ENCODE results near the gene ZMYND8. TPM values are rescaled to one million over a fixed set of nuclear protein-coding genes. Genes with fewer than 3 reads are reported as not detected.
A peak's percentile ranks its signal among the peaks of the same experiment; 100 is the strongest.

ZMYND8 gene
- total and polyA plus RNA-seq, 10 of the 15 experiments (the other 5 are each of a cell fraction or from before 2014, with no cell fraction given): 12.9 to 54.8 (median 23.1) TPM

DNA sequence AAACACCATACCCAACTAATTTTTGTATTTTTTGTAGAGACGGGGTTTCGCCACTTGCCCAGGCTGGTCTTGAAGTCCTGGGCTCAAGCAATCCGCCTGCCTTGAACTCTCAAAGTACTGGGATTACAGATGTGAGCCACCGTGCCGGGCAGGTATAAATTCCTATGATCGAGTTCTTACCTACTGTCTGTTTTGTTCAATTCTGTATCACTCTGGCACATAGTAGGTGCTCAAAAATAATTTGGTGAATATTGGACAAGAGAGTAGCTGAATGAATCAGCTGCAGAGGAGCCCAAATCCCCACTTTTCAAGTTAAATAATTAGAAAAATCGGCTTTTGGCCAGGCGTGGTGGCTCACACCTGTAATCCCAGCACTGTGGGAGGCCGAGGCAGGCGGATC lies 13.7 kb upstream of the ZMYND8 start:
- SMC1A ChIA-PET (ENCODE audit: uncharacterized antibody, unreplicated experiment): interaction anchor here (1.9 kb wide), 1 partner anchor 95 kb away, joined by 4 read pairs; no protein-coding TSS in a partner anchor
- H3K36me3 ChIP-seq (ENCODE audit: control insufficient read depth in 2 of 2, insufficient read depth in 2 of 2, low read length in 1 of 2): no peaks in the 10 kb centered on the region
- intact Hi-C loops (cut with micrococcal nuclease; ENCODE audit: unreplicated experiment): no loop called here
- POLR2A ChIA-PET: no interaction called here
- FAIRE-seq: no peak
- in situ Hi-C loops (cut with MboI): no loop called here
- H3K27me3 ChIP-seq (replicated peaks in 1 of 2; ENCODE audit: control insufficient read depth in 2 of 2, insufficient read depth in 2 of 2, low read length in 1 of 2): no peaks in the 10 kb centered on the region
- H3K4me3 ChIP-seq: no peak overlapping the region
- TF ChIP-seq, protein P1, sequence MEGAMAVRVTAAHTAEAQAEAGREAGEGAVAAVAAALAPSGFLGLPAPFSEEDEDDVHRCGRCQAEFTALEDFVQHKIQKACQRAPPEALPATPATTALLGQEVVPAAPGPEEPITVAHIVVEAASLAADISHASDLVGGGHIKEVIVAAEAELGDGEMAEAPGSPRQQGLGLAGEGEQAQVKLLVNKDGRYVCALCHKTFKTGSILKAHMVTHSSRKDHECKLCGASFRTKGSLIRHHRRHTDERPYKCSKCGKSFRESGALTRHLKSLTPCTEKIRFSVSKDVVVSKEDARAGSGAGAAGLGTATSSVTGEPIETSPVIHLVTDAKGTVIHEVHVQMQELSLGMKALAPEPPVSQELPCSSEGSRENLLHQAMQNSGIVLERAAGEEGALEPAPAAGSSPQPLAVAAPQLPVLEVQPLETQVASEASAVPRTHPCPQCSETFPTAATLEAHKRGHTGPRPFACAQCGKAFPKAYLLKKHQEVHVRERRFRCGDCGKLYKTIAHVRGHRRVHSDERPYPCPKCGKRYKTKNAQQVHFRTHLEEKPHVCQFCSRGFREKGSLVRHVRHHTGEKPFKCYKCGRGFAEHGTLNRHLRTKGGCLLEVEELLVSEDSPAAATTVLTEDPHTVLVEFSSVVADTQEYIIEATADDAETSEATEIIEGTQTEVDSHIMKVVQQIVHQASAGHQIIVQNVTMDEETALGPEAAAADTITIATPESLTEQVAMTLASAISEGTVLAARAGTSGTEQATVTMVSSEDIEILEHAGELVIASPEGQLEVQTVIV (IDR thresholded peaks at IDR 0.05; ENCODE audit: borderline replicate concordance, partially characterized antibody): no peak
- 0 out of 2 replicates have a peak, but pooled peaks have one; percentile 16 for TF ChIP-seq NFXL1 (IDR thresholded peaks at IDR 0.05; ENCODE audit: borderline replicate concordance)
- no peak for ATAC-seq
- H3K9ac ChIP-seq (ENCODE audit: control insufficient read depth, insufficient read depth, low read length): no peak overlapping the region
- BruUV-seq (replicated peaks): no TSS peak
- H2AFZ ChIP-seq (ENCODE audit: control insufficient read depth, low read depth, low read length): no peak overlapping the region
- RAD21 ChIA-PET (ENCODE audit: unreplicated experiment): interaction anchor here (1.1 kb wide), 1 partner anchor 20 kb away, joined by 3 read pairs; no protein-coding TSS in a partner anchor
- CTCF ChIA-PET: interaction anchor here (0.6 to 2.1 kb wide), 5 partner anchors 13 to 98 kb away, joined by 3 to 7 read pairs (median 3); no protein-coding TSS in a partner anchor
- no peak for DNase-seq (ENCODE audit: low read depth, low spot score)
- H3K4me1 ChIP-seq (ENCODE audit: control insufficient read depth, insufficient read depth, low read length): no peaks in the 10 kb centered on the region
- no peaks in the 10 kb centered on the region for H4K20me1 ChIP-seq (ENCODE audit: control insufficient read depth, insufficient read depth)
- H3K9me3 ChIP-seq (replicated peaks; ENCODE audit: control insufficient read depth, insufficient read depth, low read length): no peaks in the 10 kb centered on the region
- 91% methylated on average over 10 of the region's 10 CpGs for WGBS (ENCODE audit: insufficient coverage, insufficient replicate concordance, low lambda C conversion rate, missing lambda C conversion rate)
- H3K27ac ChIP-seq (ENCODE audit: control insufficient read depth, insufficient read depth): no peak overlapping the region
- no peak overlapping the region for H3K4me2 ChIP-seq (ENCODE audit: control insufficient read depth, insufficient read depth)
- H3K79me2 ChIP-seq (ENCODE audit: control insufficient read depth, insufficient read depth, low read length): no peaks in the 10 kb centered on the region

DNA sequence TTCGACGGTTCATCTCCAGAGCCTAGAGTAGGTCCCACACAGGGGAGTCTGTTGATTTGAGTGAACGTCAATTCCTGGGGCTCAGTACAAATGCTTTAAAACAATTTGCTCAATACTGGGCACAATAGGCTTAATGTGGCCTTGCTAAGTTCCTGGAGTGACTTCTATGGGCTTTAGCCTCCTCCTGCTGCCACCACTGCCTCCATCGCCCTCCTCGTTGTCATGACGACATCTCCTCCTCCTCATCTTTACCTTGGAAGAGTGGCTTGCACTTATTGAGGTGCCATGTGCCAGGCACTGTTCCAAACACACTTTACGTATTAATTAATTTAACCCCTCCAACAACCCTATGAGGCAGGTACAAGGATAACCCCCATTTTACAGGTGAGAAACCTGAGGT lies 11.8 kb upstream of the ZMYND8 start:
- BruUV-seq (replicated peaks): no TSS peak
- RAD21 ChIA-PET (ENCODE audit: unreplicated experiment): interaction anchor here (1.0 kb wide), 1 partner anchor 8 kb away, joined by 3 read pairs; no protein-coding TSS in a partner anchor

More for the DNA sequence above, 11.8 kb upstream of the ZMYND8 start:
- DNase-seq (ENCODE audit: low read depth, low spot score) (no peak), ATAC-seq (no peak), FAIRE-seq (no peak)
- TF ChIP-seq ETV6 (conservative IDR thresholded peaks at IDR 0.05 in 1 of 2, IDR thresholded peaks at IDR 0.05 in 1 of 2; ENCODE audit: borderline replicate concordance in 1 of 2, low read depth in 1 of 2): 0 out of 4 replicates have a peak, but pooled peaks of 1 of the 2 experiments have one; percentile 15
- TF ChIP-seq KLF5 (IDR thresholded peaks at IDR 0.05; ENCODE audit: partially characterized antibody): no peak
- no peak for TF ChIP-seq POLR2A (IDR thresholded peaks at IDR 0.05; ENCODE audit: low read depth, low read length)
- TF ChIP-seq STAT3 (IDR thresholded peaks at IDR 0.05; ENCODE audit: low read depth, low read length): no peak
- 0 out of 2 replicates have a peak, but pooled peaks have one; percentile 22 for TF ChIP-seq BMI1 (IDR thresholded peaks at IDR 0.05; ENCODE audit: borderline replicate concordance)
- POLR2A ChIA-PET: no interaction called here
- Histone ChIP-seq H3K4me1 (ENCODE audit: control insufficient read depth, insufficient read depth, low read length) (no peaks in the 10 kb centered on the region), H3K9ac (ENCODE audit: control insufficient read depth, insufficient read depth, low read length) (no peak overlapping the region), H3K27me3 (replicated peaks in 1 of 2; ENCODE audit: control insufficient read depth in 2 of 2, insufficient read depth in 2 of 2, low read length in 1 of 2) (no peaks in the 10 kb centered on the region), H3K27ac (ENCODE audit: control insufficient read depth, insufficient read depth) (no peak overlapping the region), H2AFZ (ENCODE audit: control insufficient read depth, low read depth, low read length) (no peak overlapping the region), H3K36me3 (ENCODE audit: control insufficient read depth in 2 of 2, insufficient read depth in 2 of 2, low read length in 1 of 2) (no peaks in the 10 kb centered on the region), H3K9me3 (replicated peaks; ENCODE audit: control insufficient read depth, insufficient read depth, low read length) (no peaks in the 10 kb centered on the region), H3K79me2 (ENCODE audit: control insufficient read depth, insufficient read depth, low read length) (no peaks in the 10 kb centered on the region), H4K20me1 (ENCODE audit: control insufficient read depth, insufficient read depth) (no peaks in the 10 kb centered on the region), H3K4me3 (no peak overlapping the region), H3K4me2 (ENCODE audit: control insufficient read depth, insufficient read depth) (no peak overlapping the region)
- WGBS (ENCODE audit: insufficient coverage, insufficient replicate concordance, low lambda C conversion rate, missing lambda C conversion rate): 91% methylated on average over 7 of the region's 7 CpGs
- intact Hi-C loops (cut with micrococcal nuclease; ENCODE audit: unreplicated experiment) (no loop called here), in situ Hi-C loops (cut with MboI) (no loop called here)
- SMC1A ChIA-PET (ENCODE audit: uncharacterized antibody, unreplicated experiment): interaction anchor here (1.9 kb wide), 1 partner anchor 93 kb away, joined by 4 read pairs; no protein-coding TSS in a partner anchor
- CTCF ChIA-PET: interaction anchor here (1.9 kb wide), 1 partner anchor 95 kb away, joined by 5 read pairs; no protein-coding TSS in a partner anchor

Measured in GM12878 (cell line).